ENCODE data around the gene HIVEP1. TPM values are rescaled to one million over a fixed set of nuclear protein-coding genes. Genes with fewer than 3 reads are reported as not detected.
"Not testable (repeated sequence)": the region's sequence is repeated elsewhere in the genome, so short reads cannot be mapped to it uniquely, and the experiment has no call there.

The HIVEP1 gene
- total and polyA plus RNA-seq, 4 donors, result 5.2 to 40.8 (median 16.7) TPM

- Histone ChIP-seq H3K27ac (ENCODE audit: low read depth in 1 of 2, low read length in 2 of 2) (no peak overlapping the region), H3K36me3 (ENCODE audit: control insufficient read depth in 1 of 2, insufficient read depth in 2 of 2, low read length in 1 of 2) (no peaks in the 10 kb centered on the region), H3K4me1 (ENCODE audit: control insufficient read depth in 1 of 2, insufficient read depth in 2 of 2, low read length in 2 of 2) (no peaks in the 10 kb centered on the region), H3K27me3 (ENCODE audit: control insufficient read depth in 1 of 2, insufficient read depth in 2 of 2, low read length in 1 of 2) (no peaks in the 10 kb centered on the region), H3K4me3 (ENCODE audit: low read length in 2 of 2) (no peak overlapping the region), H3K9me3 (ENCODE audit: control insufficient read depth, low read length) (no peaks in the 10 kb centered on the region)
- DNase-seq, result no peak
- no peak for ATAC-seq (ENCODE audit: low FRiP score)
- intact Hi-C loops (cut with DNase I), result no loop called here
- WGBS, 2 donors, result 77 to 81% methylated on average over 2 of the region's 2 CpGs
These were observed 90.2 kb downstream of the HIVEP1 start for GRCh38 chr6:12102350-12102749.

- Histone ChIP-seq H3K4me1 (ENCODE audit: control insufficient read depth in 1 of 2, insufficient read depth in 2 of 2, low read length in 2 of 2) (no peaks in the 10 kb centered on the region), H3K9me3 (ENCODE audit: control insufficient read depth, low read length) (no peaks in the 10 kb centered on the region), H3K36me3 (ENCODE audit: control insufficient read depth in 1 of 2, insufficient read depth in 2 of 2, low read length in 1 of 2) (no peaks in the 10 kb centered on the region), H3K27ac (ENCODE audit: low read depth in 1 of 2, low read length in 2 of 2) (no peak overlapping the region), H3K4me3 (ENCODE audit: low read length in 2 of 2) (no peak overlapping the region), H3K27me3 (ENCODE audit: control insufficient read depth in 1 of 2, insufficient read depth in 2 of 2, low read length in 1 of 2) (no peaks in the 10 kb centered on the region)
- no peak for ATAC-seq (ENCODE audit: low FRiP score)
- no peak for DNase-seq
- 96% methylated on average over 3 of the region's 3 CpGs for WGBS, 2 donors
- intact Hi-C loops (cut with DNase I), result no loop called here
These were observed 91.0 kb downstream of the HIVEP1 start for GRCh38 chr6:12103158-12103557.

- H3K4me3 ChIP-seq (ENCODE audit: low read length in 2 of 2), result no peak overlapping the region
- ATAC-seq (ENCODE audit: low FRiP score) (no peak), DNase-seq (no peak)
- H3K36me3 ChIP-seq (ENCODE audit: control insufficient read depth in 1 of 2, insufficient read depth in 2 of 2, low read length in 1 of 2), result peaks cover 0 to 2% of the 10 kb centered on the region in 2 donors
- no peaks in the 10 kb centered on the region for H3K4me1 ChIP-seq (ENCODE audit: control insufficient read depth in 1 of 2, insufficient read depth in 2 of 2, low read length in 2 of 2)
- WGBS, 2 donors, result 94 to 95% methylated on average over 2 of the region's 2 CpGs
- no peaks in the 10 kb centered on the region for H3K9me3 ChIP-seq (ENCODE audit: control insufficient read depth, low read length)
- H3K27ac ChIP-seq (ENCODE audit: low read depth in 1 of 2, low read length in 2 of 2), result no peak overlapping the region
- intact Hi-C loops (cut with DNase I), result no loop called here
- no peaks in the 10 kb centered on the region for H3K27me3 ChIP-seq (ENCODE audit: control insufficient read depth in 1 of 2, insufficient read depth in 2 of 2, low read length in 1 of 2)
These were observed 93.2 kb downstream of the HIVEP1 start for GRCh38 chr6:12105271-12105670.

- H3K4me1 ChIP-seq (ENCODE audit: control insufficient read depth in 1 of 2, insufficient read depth in 2 of 2, low read length in 2 of 2); H3K27me3 ChIP-seq (ENCODE audit: control insufficient read depth in 1 of 2, insufficient read depth in 2 of 2, low read length in 1 of 2); intact Hi-C loops (cut with DNase I); H3K36me3 ChIP-seq (ENCODE audit: control insufficient read depth in 1 of 2, insufficient read depth in 2 of 2, low read length in 1 of 2); ATAC-seq (ENCODE audit: low FRiP score); DNase-seq; H3K4me3 ChIP-seq (ENCODE audit: low read length in 2 of 2); H3K9me3 ChIP-seq (ENCODE audit: control insufficient read depth, low read length); H3K27ac ChIP-seq (ENCODE audit: low read depth in 1 of 2, low read length in 2 of 2): not testable (repeated sequence)
- 92 to 95% methylated on average over 22 to 33 of the region's 33 CpGs for WGBS, 2 donors
These were observed 96.3 kb downstream of the HIVEP1 start for GRCh38 chr6:12108376-12108775.

- Histone ChIP-seq H3K4me1 (ENCODE audit: control insufficient read depth in 1 of 2, insufficient read depth in 2 of 2, low read length in 2 of 2) (no peaks in the 10 kb centered on the region), H3K27ac (ENCODE audit: low read depth in 1 of 2, low read length in 2 of 2) (no peak overlapping the region), H3K27me3 (ENCODE audit: control insufficient read depth in 1 of 2, insufficient read depth in 2 of 2, low read length in 1 of 2) (no peaks in the 10 kb centered on the region), H3K4me3 (ENCODE audit: low read length in 2 of 2) (no peak overlapping the region), H3K36me3 (ENCODE audit: control insufficient read depth in 1 of 2, insufficient read depth in 2 of 2, low read length in 1 of 2) (peaks cover 0 to 2% of the 10 kb centered on the region in 2 donors), H3K9me3 (ENCODE audit: control insufficient read depth, low read length) (no peaks in the 10 kb centered on the region)
- WGBS, 2 donors, result 94 to 95% methylated on average over 5 of the region's 5 CpGs
- intact Hi-C loops (cut with DNase I), result no loop called here
- no peak for DNase-seq
- ATAC-seq (ENCODE audit: low FRiP score), result no peak
These were observed 98.6 kb downstream of the HIVEP1 start for GRCh38 chr6:12110523-12111362.

- intact Hi-C loops (cut with DNase I), result no loop called here
- WGBS, 2 donors, result 97 to 98% methylated on average over 2 of the region's 2 CpGs
- no peak overlapping the region for H3K4me3 ChIP-seq (ENCODE audit: low read length in 2 of 2)
- H3K4me1 ChIP-seq (ENCODE audit: control insufficient read depth in 1 of 2, insufficient read depth in 2 of 2, low read length in 2 of 2), result no peaks in the 10 kb centered on the region
- H3K9me3 ChIP-seq (ENCODE audit: control insufficient read depth, low read length), result peaks cover under 1% of the 10 kb centered on the region
- H3K36me3 ChIP-seq (ENCODE audit: control insufficient read depth in 1 of 2, insufficient read depth in 2 of 2, low read length in 1 of 2), result peaks cover 0 to 2% of the 10 kb centered on the region in 2 donors
- H3K27ac ChIP-seq (ENCODE audit: low read depth in 1 of 2, low read length in 2 of 2), result no peak overlapping the region
- H3K27me3 ChIP-seq (ENCODE audit: control insufficient read depth in 1 of 2, insufficient read depth in 2 of 2, low read length in 1 of 2), result no peaks in the 10 kb centered on the region
- DNase-seq (no peak), ATAC-seq (ENCODE audit: low FRiP score) (no peak)
These were observed 99.2 kb downstream of the HIVEP1 start for GRCh38 chr6:12111363-12111670.

- H3K9me3 ChIP-seq (ENCODE audit: control insufficient read depth, low read length), result peaks cover 2% of the 10 kb centered on the region
- H3K27ac ChIP-seq (ENCODE audit: low read depth in 1 of 2, low read length in 2 of 2), result no peak overlapping the region
- 91% methylated on average over 9 of the region's 9 CpGs for WGBS, 2 donors
- intact Hi-C loops (cut with DNase I), result no loop called here
- peaks cover 0 to 2% of the 10 kb centered on the region in 2 donors for H3K36me3 ChIP-seq (ENCODE audit: control insufficient read depth in 1 of 2, insufficient read depth in 2 of 2, low read length in 1 of 2)
- H3K27me3 ChIP-seq (ENCODE audit: control insufficient read depth in 1 of 2, insufficient read depth in 2 of 2, low read length in 1 of 2), result no peaks in the 10 kb centered on the region
- ATAC-seq (ENCODE audit: low FRiP score) (no peak), DNase-seq (no peak)
- no peaks in the 10 kb centered on the region for H3K4me1 ChIP-seq (ENCODE audit: control insufficient read depth in 1 of 2, insufficient read depth in 2 of 2, low read length in 2 of 2)
- no peak overlapping the region for H3K4me3 ChIP-seq (ENCODE audit: low read length in 2 of 2)
These were observed 100.6 kb downstream of the HIVEP1 start for GRCh38 chr6:12112540-12113189.

GRCh38 chr6:12113190-12113577 lies 101.1 kb downstream of the HIVEP1 start:
- ATAC-seq (ENCODE audit: low FRiP score) (no peak), DNase-seq (no peak)
- H3K36me3 ChIP-seq (ENCODE audit: control insufficient read depth in 1 of 2, insufficient read depth in 2 of 2, low read length in 1 of 2), result peaks cover 0 to 2% of the 10 kb centered on the region in 2 donors
- peaks cover 2% of the 10 kb centered on the region for H3K9me3 ChIP-seq (ENCODE audit: control insufficient read depth, low read length)
- no peak overlapping the region for H3K27ac ChIP-seq (ENCODE audit: low read depth in 1 of 2, low read length in 2 of 2)
- H3K4me1 ChIP-seq (ENCODE audit: control insufficient read depth in 1 of 2, insufficient read depth in 2 of 2, low read length in 2 of 2), result no peaks in the 10 kb centered on the region
- H3K27me3 ChIP-seq (ENCODE audit: control insufficient read depth in 1 of 2, insufficient read depth in 2 of 2, low read length in 1 of 2), result no peaks in the 10 kb centered on the region
- 96 to 98% methylated on average over 6 of the region's 6 CpGs for WGBS, 2 donors
- H3K4me3 ChIP-seq (ENCODE audit: low read length in 2 of 2), result no peak overlapping the region
- intact Hi-C loops (cut with DNase I), result no loop called here

- intact Hi-C loops (cut with DNase I), result no loop called here
- Histone ChIP-seq H3K9me3 (ENCODE audit: control insufficient read depth, low read length) (peaks cover 2% of the 10 kb centered on the region), H3K27me3 (ENCODE audit: control insufficient read depth in 1 of 2, insufficient read depth in 2 of 2, low read length in 1 of 2) (no peaks in the 10 kb centered on the region), H3K27ac (ENCODE audit: low read depth in 1 of 2, low read length in 2 of 2) (no peak overlapping the region), H3K4me1 (ENCODE audit: control insufficient read depth in 1 of 2, insufficient read depth in 2 of 2, low read length in 2 of 2) (no peaks in the 10 kb centered on the region), H3K4me3 (ENCODE audit: low read length in 2 of 2) (no peak overlapping the region), H3K36me3 (ENCODE audit: control insufficient read depth in 1 of 2, insufficient read depth in 2 of 2, low read length in 1 of 2) (peaks cover 0 to 2% of the 10 kb centered on the region in 2 donors)
- 97 to 98% methylated on average over 6 of the region's 6 CpGs for WGBS, 2 donors
- ATAC-seq (ENCODE audit: low FRiP score) (no peak), DNase-seq (no peak)
These were observed 102.0 kb downstream of the HIVEP1 start for GRCh38 chr6:12114055-12114503.
